K562 (cell line): ENCODE measurements around the gene CPTP. TPM values are rescaled to one million over a fixed set of nuclear protein-coding genes. Genes with fewer than 3 reads are reported as not detected.

Experiments used
- CREB3 ChIP-seq: fragments of 450-650 bp; conservative IDR thresholded peaks from 2 replicates; pipeline ENCODE4 v1.6.1; 2016; ENCODE audit warnings: missing genetic modification characterization, low read depth, mild to moderate bottlenecking, missing compliant biosample characterization, moderate library complexity
- E2F8 ChIP-seq: fragments of 450-650 bp; IDR thresholded peaks from 2 replicates; pipeline ENCODE4 v1.7.1; 2018; ENCODE audit warnings: mild to moderate bottlenecking, low read depth; ENCODE audit not compliant: partially characterized antibody
- E4F1 ChIP-seq: fragments of 250-450 bp; sonication (Bioruptor Pico); IDR thresholded peaks from 2 replicates; pipeline ENCODE4 v1.5.0; 2021; ENCODE audit warnings: mild to moderate bottlenecking, borderline replicate concordance
- ESRRB ChIP-seq: fragments of 250-450 bp; sonication (Bioruptor Pico); IDR thresholded peaks from 2 replicates; pipeline ENCODE4 v1.5.0; 2020; ENCODE audit warnings: mild to moderate bottlenecking, moderate library complexity, borderline replicate concordance
- KLF6 ChIP-seq: fragments of 250-450 bp; sonication (Bioruptor Pico); IDR thresholded peaks from 2 replicates; pipeline ENCODE4 v1.4.0; 2020; ENCODE audit warnings: mild to moderate bottlenecking, moderate library complexity, borderline replicate concordance
- POLR2AphosphoS5 ChIP-seq: IDR thresholded peaks from 2 replicates; pipeline ENCODE4 v1.6.1; 2011; ENCODE audit warnings: mild to moderate bottlenecking, low read depth, low read length, moderate library complexity; ENCODE audit not compliant: control insufficient read depth, insufficient read depth
- POLR2G ChIP-seq: fragments of 200-400 bp; formaldehyde crosslinking; IDR thresholded peaks from 2 replicates; pipeline ENCODE4 v1.6.1; 2017; ENCODE audit warnings: low read depth, mild to moderate bottlenecking, antibody characterized with exemption, low read length, moderate library complexity
- SIRT6 ChIP-seq: IDR thresholded peaks from one replicate; pipeline ENCODE4 v1.6.1; 2012; ENCODE audit warnings: low read depth, mild to moderate bottlenecking, control low read depth, inconsistent platforms, low read length, moderate library complexity
- SUPT5H ChIP-seq: fragments of 450-650 bp; IDR thresholded peaks from 2 replicates; pipeline ENCODE4 v1.6.1; 2016
- U2AF2 ChIP-seq: fragments of 200-400 bp; formaldehyde crosslinking; optimal IDR thresholded peaks from 2 replicates; pipeline ENCODE3; 2017; ENCODE audit warnings: low read depth, mild to moderate bottlenecking, low read length
- ZNF445 ChIP-seq: fragments of 250-450 bp; sonication (Bioruptor Pico); IDR thresholded peaks from 2 replicates; pipeline ENCODE4 v1.4.0; 2020; ENCODE audit warnings: low read depth, mild to moderate bottlenecking, moderate library complexity
- ZNF699 ChIP-seq: fragments of 250-450 bp; sonication (Bioruptor Pico); IDR thresholded peaks from 2 replicates; pipeline ENCODE4 v1.8.0; 2021; ENCODE audit warnings: mild to moderate bottlenecking, moderate library complexity; ENCODE audit not compliant: insufficient replicate concordance
- ZNF740 ChIP-seq, 3 experiments: fragments of 200-800 bp in 1 of 3; sonication (Bioruptor generic) in 1 of 3; sonication (generic) in 1 of 3; formaldehyde crosslinking in 1 of 3; IDR thresholded peaks; 2 replicates each; pipeline versions ENCODE4 v1.6.1 to v1.8.0; 2016 to 2022; ENCODE audit warnings: mild to moderate bottlenecking in 2 of 3, missing compliant biosample characterization in 2 of 3, missing genetic modification characterization in 2 of 3, missing genetic modification reagents in 1 of 3
- polyA plus RNA-seq, 8 experiments: library from polyadenylated mRNA; depleted of rRNA in 4 of 8; stranded (reverse) in 5 of 8; unstranded in 3 of 8; fragments of >200 nt; fragmentation: Nextera tagmentation in 2 of 8; fragmentation: Illumina TruSeq in 1 of 8; extraction: Ambion mirVana in 2 of 8; extraction: Trizol in 1 of 8; gene quantifications; 2 replicates each; pipeline versions ENCODE4 v1.2.1 to v1.2.3, GENCODE V29; 2011 to 2014; ENCODE audit warnings: inconsistent platforms in 1 of 8, missing spikeins in 1 of 8
- total RNA-seq, 7 experiments: library from RNA; depleted of rRNA in 6 of 7; stranded (reverse); fragments of >200 nt in 6 of 7; fragmentation: Illumina TruSeq in 2 of 7; extraction: Trizol in 2 of 7; gene quantifications; 2 replicates each; pipeline versions ENCODE4 v1.2.1 to v1.2.3, GENCODE V29; 2011 to 2021; ENCODE audit warnings: low replicate concordance in 1 of 7
- TF ChIP-seq, protein P1 (sequence below): fragments of 450-650 bp; formaldehyde crosslinking; IDR thresholded peaks from 2 replicates; pipeline ENCODE4 v1.4.0; 2020; ENCODE audit warnings: mild to moderate bottlenecking

CPTP gene
- total and polyA plus RNA-seq, 9 of the 15 experiments (the other 6 are each of a cell fraction or from before 2014, with no cell fraction given), result 0.11 to 25.8 (median 3.5) TPM

DNA sequence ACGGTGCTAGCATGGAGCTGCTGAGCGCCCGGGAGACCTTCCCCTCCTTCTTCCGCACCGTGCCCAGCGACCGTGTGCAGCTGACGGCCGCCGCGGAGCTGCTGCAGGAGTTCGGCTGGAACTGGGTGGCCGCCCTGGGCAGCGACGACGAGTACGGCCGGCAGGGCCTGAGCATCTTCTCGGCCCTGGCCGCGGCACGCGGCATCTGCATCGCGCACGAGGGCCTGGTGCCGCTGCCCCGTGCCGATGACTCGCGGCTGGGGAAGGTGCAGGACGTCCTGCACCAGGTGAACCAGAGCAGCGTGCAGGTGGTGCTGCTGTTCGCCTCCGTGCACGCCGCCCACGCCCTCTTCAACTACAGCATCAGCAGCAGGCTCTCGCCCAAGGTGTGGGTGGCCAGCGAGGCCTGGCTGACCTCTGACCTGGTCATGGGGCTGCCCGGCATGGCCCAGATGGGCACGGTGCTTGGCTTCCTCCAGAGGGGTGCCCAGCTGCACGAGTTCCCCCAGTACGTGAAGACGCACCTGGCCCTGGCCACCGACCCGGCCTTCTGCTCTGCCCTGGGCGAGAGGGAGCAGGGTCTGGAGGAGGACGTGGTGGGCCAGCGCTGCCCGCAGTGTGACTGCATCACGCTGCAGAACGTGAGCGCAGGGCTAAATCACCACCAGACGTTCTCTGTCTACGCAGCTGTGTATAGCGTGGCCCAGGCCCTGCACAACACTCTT lies 7.6 kb downstream of the CPTP start (continued):
- TF ChIP-seq U2AF2 (no peak), E2F8 (no peak), ZNF445 (no peak), SUPT5H (peak; percentile 37; the same call in 1 of the 2 replicates), ESRRB (CRISPR knock-in tag) (no peak), POLR2G (peak; percentile 69), CREB3 (no peak), ZNF699 (CRISPR knock-in tag) (no peak), E4F1 (CRISPR knock-in tag) (no peak), KLF6 (no peak), SIRT6 (peak; percentile 21), POLR2AphosphoS5 (0 out of 2 replicates have a peak, but pooled peaks have one; percentile 11), ZNF740 (CRISPR knock-in tag; IDR thresholded peaks at IDR 0.05) (no peak), ZNF740 (tag; IDR thresholded peaks at IDR 0.05) (no peak)
- TF ChIP-seq, protein P1, sequence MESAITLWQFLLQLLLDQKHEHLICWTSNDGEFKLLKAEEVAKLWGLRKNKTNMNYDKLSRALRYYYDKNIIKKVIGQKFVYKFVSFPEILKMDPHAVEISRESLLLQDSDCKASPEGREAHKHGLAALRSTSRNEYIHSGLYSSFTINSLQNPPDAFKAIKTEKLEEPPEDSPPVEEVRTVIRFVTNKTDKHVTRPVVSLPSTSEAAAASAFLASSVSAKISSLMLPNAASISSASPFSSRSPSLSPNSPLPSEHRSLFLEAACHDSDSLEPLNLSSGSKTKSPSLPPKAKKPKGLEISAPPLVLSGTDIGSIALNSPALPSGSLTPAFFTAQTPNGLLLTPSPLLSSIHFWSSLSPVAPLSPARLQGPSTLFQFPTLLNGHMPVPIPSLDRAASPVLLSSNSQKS (CRISPR knock-in tag), result no peak
